HG03378 (cell line): ENCODE results near the gene CDC14B.
"Not testable (repeated sequence)": the region's sequence is repeated elsewhere in the genome, so short reads cannot be mapped to it uniquely, and the experiment has no call there.

Source experiments
- ATAC-seq: cut with Tn5 transposase; IDR thresholded peaks from one replicate; pipeline ENCODE4 v1.9.1; 2021; ENCODE audit warnings: mild to moderate bottlenecking, moderate library complexity; ENCODE audit not compliant: unreplicated experiment

Gene CDC14B

DNA sequence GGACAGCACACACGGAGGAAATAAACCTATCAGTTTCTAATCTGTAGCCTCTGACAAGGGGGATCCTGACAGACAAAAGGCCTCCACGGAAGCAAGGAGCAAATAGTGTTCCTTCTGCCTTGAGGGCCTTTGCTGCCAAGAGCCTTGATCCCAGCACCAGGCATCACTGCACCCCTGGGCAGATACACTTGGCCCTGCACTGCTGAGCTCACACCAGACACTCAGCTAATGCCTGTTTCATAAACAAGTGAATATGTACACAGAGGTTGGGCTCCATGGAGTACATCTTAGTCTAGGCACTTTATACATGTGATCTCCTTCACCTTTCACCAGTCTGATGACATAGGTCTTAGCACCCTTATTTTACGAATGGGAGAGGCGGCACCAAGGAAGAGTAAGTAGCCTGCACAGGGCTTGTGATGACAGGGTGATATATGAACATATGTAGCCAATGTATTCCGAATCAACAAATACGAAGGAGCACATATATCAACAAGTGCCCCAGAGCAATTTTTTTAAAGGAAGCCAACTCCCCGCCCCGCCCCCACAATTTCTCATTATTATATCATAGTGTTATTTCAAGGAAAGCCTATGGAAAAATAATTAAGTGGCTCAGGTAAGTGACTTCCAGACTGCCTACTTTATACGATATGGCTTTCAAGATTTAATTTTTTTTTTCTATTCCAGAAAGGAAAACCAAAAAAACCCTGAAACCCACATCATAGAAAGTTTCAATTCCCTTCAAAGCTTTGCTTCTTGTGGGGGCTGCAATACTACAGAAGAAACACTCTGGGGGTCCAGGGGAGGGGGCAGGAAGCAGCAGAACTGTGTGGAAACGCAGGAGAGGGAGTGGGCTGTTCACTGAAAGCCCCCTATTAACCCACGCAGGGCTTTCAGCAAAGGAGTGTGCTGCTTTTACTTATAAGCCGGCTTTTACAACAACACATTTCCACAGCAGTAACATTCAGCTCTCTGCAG, 32.0 kb downstream of the CDC14B start:
- no peak for ATAC-seq

- ATAC-seq = no peak
Measured at GRCh38 chr9:96585426-96585825, 34.2 kb downstream of the CDC14B start.

GRCh38 chr9:96582199-96582598, 37.4 kb downstream of the CDC14B start:
- not testable (repeated sequence) for ATAC-seq

DNA sequence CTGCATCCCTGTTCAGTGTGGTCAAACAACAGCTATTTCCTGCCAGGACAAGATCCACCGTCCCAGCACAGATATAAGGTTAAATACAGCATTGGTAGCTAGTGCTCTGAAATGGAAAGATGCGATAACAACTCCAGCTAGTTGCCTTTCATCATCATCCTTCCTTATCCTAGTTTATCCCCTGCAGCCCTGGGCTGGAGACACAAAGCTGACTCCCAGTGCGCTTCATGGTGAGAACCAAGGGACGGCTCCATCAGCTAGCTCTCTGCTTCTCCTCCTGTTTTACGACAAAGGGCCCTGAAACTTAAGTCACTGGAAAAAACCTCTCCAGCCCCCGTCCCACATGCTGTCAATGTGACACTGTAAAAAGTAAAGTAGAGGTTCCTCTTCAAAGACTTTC, 37.9 kb downstream of the CDC14B start:
- no peak for ATAC-seq

GRCh38 chr9:96581301-96581700, 38.3 kb downstream of the CDC14B start:
- ATAC-seq = no peak

- ATAC-seq = no peak
Measured at GRCh38 chr9:96574931-96575351, 44.7 kb downstream of the CDC14B start.

DNA sequence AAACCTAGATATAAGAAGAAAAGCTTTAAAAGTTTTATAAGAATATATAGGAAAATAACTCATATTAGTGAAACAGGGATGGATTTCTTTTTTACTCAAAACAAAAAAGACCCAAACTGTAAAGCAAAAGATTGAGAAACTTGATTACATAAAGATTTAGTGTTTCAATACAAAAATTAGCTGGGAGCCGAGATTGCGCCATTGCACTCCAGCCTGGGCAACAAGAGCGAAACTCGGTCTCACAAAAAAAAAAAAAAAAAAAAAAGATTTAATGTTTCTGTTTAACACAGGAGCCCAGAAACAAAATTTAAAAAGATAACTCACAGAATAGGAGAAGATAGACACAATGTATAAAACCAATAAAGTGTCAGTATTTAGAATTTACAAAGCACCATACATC, 45.2 kb downstream of the CDC14B start:
- ATAC-seq = no peak

DNA sequence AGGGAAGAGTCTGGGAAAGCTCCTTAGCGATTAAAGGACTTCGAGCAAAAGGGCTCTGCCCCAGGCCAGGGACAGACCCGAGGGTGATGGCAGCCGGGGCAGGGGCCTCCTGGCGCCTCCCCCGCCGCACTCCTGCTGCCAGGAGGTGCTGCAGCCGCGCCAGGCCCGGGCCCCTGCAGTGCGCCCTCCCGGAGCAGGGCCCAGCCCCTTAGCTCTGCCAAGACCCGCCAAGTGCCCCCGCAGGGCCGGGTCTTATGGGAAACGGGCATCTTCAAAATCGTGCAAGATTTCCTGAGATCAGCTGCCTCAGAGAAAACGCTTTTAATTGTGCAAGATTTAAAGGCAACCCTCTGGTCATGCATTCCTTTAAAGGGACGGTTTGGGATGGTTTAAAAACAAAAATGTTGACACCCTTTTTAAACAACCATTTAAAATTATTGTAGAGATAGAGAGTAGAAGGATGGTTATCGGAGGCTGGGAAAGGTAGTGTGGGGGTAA, 52.4 kb downstream of the CDC14B start:
- ATAC-seq = no peak

DNA sequence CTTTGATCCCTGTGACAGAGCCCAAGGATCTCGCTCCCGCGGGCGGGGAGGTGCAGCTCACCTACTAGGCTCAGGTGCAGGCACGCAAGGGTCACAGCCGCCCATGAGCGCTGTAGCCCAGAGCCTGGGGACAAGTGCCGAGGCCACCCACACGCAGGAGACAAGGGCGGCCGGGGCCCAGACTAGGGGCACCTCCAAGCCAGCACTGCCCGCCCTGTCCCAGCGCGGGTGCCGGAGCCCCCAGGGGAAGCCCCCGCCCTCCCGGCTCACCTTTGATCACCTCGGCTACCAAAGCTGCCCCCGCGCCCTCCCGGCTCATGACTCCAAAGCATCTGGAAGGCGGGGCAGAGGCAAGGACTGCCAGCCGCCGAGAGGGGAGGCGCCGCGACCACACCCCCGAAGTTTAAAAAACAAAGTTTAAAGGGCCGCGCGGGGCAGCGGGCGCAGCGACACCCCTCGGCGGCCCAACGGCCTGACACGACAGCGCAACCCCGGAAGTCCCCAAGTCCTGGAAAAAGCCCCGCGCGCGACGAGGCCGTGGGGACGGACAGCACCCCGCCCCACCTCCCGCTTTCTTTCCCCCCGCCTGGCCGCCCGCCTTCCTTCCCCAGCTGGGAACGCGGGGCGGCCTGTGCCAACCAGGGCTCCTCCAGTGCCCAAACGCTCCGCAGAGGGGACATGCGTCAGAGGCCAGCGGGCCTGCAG, 53.0 kb downstream of the CDC14B start:
- no peak for ATAC-seq

DNA sequence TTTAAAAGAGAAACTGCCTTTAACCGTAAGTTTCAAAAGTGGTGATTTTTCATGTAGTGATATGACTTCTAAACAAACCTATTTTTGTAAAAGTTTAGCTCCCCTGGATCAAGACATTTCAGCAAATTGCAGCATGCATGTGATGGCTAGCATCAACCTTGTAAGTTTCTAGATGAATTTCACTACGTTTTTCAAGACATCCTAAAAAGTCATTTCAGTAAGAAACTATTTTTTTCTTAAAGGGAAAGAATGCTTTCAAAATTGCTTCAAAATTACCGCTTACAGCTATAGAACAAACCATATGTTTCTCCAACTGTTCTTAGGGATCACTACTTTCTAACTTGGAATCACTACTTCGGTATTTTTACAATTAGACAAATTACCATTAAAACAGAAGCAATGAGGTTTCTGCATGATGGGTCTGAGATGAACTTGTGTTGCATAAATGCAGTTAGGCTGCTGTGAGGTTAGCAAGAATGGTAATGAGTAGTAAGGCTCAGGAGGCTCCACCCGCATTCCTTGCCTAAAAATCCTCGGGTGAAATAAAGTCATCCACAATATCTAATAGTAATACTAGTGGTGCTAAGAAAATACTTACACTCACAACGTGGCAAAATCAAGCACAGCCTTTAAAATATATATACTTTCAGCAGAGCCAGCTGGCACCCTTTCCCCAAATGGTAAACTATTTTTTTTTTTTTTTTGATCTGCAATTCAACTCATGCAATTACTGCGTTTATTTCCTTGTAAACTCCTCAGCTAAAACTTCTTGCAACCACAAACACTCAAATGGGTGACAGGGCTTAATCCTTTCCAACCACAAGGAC, 53.8 kb downstream of the CDC14B start:
- ATAC-seq = no peak

DNA sequence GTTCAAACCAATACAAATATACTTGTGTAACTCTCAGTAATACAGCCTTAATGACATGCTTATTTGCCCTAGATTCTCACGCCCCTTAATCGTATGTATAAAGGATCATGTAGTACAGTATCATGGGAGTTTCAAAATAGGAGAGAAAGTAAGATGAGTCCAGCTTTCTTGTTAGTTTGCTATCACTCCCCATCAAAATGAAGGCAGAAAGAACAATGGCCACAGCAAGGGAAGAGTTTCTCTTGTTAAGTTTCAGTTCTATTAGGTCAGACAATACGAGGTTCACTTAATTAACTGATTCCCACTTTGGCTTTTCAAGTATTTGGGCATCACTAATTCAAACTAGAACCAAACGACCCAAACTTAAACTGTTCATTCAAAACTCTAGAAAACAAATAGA, 55.4 kb downstream of the CDC14B start:
- ATAC-seq = no peak

- ATAC-seq = no peak
Measured at GRCh38 chr9:96559339-96559943, 60.2 kb downstream of the CDC14B start.

DNA sequence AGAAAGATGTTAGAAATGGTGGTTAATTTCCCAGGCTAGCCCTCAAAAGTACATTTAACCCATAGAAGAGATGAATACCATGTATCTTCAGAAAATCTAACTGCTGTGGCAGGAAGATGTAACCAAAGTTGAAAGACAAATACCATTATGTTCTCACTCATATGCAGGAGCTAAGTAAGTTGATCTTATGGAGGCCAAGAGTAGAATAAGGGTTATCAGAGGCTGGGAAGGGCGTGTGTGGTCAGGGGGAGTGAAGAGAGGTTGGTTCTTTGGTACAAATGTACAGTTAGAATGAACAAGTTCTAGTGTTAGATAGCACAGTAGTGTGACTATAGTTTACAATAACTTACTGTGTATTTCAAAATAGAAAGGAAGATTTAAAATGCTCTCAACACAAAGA, 61.7 kb downstream of the CDC14B start:
- ATAC-seq = no peak

DNA sequence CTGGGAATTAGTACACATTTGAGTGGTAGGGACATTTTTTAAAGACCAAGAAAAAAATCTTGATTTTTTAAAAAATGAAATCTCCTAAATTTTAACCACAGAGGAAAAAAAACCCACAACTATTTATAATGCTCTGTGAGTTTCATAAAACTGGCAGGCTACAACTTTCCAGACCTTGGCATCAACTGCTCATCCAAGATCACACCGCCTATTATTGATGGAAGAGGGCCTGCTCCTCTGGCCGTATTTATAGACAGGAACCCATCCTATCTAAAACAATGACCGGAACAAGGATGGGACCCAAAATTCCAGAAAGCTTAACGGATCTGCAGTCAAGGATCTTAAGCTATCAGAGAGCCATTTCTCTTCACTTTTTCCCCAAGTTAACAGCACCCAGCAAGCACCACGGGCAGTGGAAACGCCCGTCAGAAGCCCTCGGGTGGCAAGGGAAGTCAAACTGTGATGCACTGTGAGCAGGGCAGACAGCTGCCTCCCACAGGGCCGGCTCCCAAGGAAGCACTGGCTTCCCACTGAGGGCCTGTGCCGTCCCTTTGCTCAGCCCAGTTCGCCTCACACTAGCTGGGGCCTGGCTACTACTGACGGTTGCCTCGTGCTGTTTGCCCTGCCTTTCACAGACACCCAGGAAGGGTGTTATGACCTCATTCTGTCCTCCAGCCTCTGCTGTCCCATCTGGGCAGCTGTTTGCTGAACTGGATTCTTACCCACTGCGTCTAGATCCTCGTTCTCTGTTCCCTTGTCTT, 62.8 kb downstream of the CDC14B start:
- ATAC-seq = no peak

- no peak for ATAC-seq
Measured at GRCh38 chr9:96555567-96556386, 63.9 kb downstream of the CDC14B start.

- no peak for ATAC-seq
Measured at GRCh38 chr9:96554801-96555566, 64.7 kb downstream of the CDC14B start.

DNA sequence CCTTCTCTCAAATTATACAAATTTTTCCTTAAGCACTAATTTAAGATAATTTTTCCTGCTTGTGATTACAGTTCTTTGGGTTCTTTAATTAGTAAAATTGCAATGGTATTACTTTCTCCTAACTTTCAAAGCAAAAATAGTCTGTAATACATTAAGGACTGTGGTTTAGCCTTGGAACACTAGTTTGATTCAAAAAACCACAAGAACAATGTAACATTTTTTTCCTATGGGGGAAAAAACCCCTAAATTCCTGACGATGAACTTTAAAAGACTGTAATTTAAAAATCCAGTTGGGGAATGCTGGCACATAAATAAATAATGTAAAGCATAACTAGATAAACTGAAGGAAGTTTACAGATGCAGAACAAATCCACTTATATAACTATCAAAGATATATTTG, 65.3 kb downstream of the CDC14B start:
- ATAC-seq = no peak

- no peak for ATAC-seq
Measured at GRCh38 chr9:96553070-96553469, 66.6 kb downstream of the CDC14B start.
